DMS53 treated with DMSO at 0.1 percent for 48 hours (cell line): ENCODE measurements around the gene NUDT14.

Source experiments
- DNase-seq: peaks from one replicate; lab custom pipeline; 2025; ENCODE audit not compliant: unreplicated experiment; lab: John Stamatoyannopoulos, UW

Gene NUDT14

GRCh38 chr14:105160776-105161175 lies 20.3 kb downstream of the NUDT14 start:
- DNase-seq: no peak

DNA sequence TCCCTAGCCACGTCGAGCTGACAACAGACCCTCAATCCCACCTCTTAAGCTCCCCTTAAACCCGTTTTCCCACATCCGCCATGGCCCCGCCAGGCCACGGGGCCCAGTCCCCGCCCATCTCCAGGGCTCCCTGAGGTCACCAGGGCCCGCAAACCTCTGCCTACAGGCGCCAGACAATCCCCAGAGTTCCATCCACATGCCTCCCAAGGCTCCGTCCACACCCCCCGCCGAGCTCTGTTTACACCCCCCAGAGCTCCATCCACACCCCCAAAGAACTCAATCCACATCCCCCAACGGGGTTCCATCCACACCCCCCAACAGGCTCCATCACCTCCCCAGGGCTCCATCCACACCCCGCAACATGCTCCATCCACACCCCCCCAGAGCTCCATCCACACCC lies 21.8 kb downstream of the NUDT14 start:
- DNase-seq: no peak

DNA sequence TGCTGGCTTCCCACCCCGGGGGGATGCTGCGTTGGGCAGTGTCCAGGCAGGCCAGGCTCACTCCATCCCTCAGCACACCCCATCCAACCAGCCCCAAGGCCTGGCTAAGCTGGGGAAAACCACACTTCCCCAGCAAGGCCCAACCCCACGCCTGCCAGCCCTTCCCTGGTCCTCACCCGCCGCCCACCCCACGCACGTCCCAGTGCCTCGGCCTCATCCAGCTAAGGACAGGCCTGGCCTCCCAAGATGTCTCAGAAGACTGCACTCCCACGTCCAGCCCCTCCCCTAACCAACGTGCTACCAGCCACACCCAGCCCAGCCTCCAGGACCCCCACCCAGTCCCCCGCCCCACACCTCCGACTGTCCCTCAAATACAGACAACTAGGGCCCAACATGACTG lies 22.3 kb downstream of the NUDT14 start:
- no peak for DNase-seq

GRCh38 chr14:105157872-105158271 lies 23.2 kb downstream of the NUDT14 start:
- DNase-seq: no peak

GRCh38 chr14:105156414-105157375 lies 24.4 kb downstream of the NUDT14 start:
- DNase-seq: no peak

- DNase-seq: no peak
Measured at GRCh38 chr14:105155681-105156413, 25.3 kb downstream of the NUDT14 start.

DNA sequence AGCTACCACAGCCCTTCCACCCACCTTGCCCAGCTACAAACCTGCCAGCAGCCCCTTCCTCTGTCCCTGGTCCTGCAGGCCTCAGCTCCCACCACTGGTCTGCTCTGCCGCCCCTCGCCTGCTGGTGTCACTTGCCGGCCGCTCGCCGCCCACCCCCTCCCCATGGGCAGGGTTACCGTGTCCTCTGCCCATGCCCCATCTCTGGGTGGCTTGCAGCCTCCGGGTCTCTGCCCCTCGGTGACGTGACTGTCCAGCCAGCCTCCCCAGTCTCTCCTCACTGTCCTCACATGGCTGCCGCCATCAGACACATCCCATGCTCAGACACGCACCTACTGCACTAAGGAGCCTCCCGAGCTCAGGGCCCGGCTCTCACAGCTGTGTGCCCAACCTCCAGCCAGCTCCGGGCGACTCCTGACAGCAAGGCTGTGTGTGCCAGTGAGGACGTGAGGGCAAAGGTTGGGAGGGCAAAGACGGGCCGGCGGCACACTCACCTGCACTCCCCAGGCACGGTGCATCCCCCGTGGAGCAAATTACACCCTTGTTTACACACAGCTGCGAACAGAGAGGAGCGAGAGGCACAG lies 26.0 kb downstream of the NUDT14 start:
- DNase-seq: no peak

DNA sequence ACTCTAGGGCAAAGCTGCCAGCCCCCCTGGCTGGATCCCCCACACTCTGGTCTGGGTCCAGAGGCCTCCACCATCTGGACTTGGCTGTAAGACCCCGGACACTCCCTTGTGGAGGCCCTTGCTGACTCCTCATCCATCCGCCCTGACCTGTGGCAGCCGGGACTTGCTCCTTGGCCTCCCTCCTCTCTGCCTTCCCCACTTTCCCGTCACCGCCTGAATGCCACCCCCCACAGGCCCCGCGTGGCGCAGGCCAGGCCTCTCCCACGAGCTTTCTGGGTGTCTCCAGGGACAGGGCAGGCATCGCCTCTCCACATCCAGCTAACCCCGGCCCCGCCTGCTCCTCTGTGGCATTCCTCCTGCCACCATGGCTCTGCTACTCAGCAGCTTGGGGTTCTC lies 26.6 kb downstream of the NUDT14 start:
- DNase-seq: no peak

DNA sequence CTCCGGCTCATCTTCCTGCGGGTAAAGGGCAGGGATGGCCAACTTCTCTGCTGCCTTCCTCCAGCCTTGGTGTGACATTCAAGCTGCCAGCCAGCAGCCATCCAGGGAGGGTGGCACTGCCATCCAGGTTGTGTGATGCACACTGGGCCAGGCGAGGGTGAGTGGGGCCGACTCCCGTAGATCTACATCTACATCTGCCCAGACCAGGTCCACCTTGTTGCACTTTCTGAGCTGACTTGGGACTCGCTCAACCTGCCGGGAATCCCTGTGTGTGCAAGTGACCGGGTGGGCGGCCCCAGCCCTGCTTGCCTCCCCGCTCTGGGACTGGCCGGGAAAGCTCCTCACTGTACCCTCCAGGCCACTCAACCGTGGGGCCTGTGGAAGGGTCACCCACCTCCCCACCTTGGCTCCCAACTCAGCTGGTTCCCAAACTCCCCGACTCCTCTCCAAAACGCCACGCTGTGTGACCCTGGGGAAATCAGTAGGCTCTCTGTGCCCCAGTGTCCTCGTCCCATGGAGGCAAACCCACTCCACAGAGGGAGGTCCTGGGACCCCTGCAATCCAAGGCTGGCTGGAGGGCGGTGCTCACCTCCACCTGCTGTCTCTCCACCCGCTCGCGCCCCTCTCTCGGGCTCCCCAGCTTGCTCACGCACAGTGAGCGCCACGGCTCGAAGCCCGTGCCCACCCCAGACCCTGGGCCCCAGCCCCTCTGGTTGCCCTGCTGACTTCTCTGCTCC lies 27.2 kb downstream of the NUDT14 start:
- no peak for DNase-seq

DNA sequence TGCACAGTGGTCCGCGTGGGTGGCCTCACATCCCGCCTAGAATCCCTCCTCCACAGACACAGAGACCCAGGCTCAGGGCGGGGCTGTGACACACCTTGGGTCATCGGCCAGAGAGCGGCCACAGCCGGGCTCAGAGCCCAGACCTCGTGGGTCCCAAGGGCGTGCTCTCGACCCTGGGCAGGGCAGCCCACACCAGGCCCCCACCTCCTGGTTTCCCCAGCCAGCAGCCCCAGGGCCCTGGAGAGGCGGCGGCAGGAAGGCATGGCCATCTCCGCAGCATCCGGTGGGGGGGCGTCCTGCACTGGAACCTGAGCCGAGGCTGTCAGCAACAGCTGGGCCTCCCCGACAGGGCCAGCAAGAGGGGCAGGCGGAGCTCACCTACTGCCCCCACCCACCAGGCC lies 27.8 kb downstream of the NUDT14 start:
- DNase-seq: no peak

DNA sequence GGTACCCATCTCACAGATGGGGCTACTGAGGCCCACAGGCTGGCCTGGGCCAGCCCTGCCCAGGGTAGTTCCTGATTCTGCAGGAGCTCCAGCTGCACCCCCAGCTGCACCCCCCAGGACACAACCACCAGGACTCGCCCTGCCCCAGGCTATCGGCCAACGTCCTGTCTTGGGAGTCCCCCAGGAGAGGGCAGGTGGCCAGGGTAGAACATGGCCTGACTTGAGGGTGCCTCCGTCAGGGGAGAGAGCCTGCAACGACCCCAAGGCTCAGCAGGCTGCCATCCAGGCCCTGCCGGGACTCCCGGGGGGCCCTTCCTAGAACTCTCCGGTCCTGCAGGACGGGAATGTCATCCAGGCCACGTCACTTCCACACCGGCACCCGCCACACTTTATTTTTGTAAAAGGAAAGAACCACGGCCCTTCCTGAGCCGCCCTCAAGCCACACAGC lies 28.3 kb downstream of the NUDT14 start:
- no peak for DNase-seq

DNA sequence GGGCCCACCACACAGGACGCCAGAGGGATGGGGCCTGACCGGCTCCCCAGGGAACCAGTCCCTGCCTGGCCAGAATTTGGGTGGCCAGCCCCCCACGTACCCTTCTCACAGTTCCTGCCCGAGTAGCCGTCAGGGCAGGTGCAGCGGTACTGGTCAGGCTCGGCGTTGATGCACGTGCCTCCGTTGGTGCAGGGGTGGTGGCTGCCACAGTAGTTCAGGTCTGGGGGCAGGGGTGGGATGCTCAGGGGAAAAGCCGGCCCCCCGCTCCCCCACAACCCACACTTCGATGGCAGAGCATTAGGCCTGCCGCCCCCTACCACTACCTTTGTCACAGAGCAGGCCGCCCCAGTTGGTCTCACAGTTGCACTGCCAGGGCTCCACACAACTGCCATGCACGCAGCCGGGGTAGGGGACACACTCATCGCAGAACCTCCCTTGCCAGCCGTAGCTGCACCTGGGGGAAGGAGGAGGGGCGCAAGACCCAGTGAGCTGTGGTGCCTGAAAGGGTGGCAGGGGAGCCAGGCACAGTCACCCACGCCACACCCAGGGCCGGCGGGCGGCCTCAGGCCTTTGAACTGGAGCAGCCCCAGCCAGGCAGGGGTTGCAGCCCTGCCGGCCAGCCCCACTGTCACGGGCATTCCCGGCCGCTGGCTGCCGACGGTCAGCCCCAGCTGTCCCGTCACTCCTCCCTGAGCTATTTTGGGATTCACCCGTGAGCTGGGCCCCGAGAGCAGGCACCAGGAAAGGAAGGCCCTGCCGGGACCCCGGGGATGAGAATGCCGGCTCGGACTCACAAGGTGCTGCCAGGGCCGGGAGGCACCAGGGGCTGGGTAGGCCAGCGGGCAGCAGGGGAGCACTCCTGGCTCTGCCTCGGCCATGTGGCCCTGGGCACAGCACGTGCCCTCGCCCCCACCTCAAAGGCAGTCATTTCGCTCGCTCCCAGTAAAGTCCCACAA lies 29.0 kb downstream of the NUDT14 start:
- no peak for DNase-seq

DNA sequence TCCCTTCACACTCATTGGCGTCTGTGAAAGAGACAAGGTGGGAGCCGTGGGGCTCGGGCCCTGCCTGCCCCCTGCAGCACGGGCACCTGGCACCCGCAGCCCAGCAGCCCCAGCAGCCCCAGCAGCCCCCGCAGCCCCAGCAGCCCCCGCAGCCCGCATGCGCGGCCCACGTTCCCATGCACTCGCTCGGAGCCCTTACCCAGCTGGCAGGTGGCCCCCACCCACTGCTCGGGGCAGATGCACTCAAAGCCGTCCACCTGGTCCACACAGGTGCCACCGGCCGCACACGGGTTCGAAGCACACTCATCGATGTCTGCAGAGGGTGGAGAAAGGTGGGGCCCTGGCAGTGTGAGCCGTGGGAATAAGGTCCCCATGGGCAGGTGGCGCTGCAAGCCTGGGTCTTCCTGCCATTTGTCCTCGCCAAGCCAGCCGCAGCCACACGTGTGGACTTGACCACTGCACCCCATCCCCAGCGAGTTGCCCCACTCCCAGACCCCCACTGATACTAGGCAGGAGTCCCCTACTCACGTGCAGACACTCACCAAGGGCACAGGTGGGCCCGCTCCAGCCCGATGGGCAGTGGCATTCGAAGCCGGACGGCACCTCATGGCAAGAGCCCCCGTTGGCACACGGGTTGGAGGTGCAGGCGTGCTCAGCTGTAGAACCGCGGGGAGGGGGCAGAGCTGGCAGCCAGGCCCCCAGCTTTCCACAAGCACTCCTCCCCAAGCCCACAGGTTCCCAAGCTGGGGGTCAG lies 29.9 kb downstream of the NUDT14 start:
- no peak for DNase-seq

DNA sequence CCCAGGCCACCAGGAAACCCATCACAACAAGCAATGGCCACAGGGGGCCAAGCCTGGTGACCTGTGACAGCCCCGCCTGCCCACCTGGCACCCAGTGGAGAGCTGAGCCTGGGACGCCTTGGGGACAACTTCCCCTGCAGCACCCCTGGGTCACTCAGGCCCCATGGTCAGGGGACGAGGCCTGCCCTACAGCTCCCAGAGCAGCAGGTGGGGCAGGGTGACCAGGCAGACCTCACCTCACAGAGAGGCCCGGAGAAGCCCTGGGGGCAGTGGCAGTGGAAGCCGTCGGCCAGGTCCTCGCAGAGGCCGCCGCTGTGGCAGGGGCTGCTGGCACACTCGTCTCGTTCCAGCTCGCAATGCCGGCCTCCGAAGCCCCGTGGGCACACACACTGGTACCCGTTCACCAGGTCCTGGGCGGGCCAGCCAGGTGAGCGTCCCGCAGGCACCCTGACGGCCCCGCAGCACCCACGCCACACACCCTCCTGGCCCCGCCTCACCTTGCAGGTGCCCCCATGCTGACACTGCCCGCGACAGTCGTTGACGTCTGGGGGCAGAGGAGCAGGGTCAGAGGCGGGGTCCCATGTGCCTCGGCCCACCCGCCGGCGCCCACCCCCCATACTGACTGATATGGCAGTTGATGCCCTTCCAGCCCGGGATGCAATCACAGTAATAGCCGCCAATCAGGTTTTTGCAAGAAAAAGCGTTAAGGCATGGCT lies 30.6 kb downstream of the NUDT14 start:
- no peak for DNase-seq

DNA sequence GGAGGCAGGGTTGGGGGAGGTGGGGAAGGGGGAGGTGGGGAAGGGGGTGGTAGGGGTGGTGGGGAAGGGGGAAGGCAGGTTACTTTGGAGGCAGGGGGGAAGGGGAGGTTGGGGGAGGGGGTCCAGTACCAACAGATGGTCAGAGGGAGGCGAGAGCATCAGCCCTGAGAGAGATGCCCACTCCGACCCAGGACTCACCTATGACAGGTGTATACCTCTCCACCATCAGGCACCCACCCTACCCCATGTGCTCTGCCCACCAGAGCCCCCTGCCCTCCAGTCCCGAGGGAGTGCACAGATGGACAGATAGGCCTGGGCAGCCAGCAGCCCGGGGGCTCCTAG lies 31.1 kb downstream of the NUDT14 start:
- DNase-seq: no peak

DNA sequence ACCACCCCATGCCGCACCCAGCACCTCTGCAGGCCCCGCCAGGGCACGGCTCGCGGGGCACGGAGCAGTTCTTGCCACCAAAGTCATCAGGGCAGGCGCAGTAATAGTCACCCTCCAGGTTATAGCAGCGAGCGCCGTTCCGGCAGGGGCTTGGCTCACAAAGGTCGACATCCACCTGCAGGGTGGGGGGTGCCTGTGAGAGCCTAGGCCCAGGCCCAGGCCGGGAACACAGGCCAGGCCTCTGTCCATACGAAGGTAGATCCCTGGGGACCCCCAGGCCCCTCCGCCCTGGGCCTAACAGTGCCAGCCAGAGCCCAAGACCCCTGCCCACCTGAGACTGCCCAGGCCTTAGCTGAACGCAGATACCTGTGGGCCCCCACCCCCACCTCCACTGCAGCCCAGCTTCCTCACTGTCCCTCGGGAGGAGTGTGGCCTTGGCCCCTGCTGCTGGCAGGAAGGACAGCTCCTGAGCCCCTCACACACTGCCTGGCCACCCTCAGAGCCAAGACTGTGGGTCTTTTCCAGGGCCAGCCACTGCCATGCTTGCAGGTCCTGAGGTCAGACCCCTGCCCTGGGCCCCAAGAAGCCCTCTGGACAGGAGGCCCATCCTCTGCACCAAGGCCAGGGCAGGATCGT lies 31.8 kb downstream of the NUDT14 start:
- DNase-seq: no peak

DNA sequence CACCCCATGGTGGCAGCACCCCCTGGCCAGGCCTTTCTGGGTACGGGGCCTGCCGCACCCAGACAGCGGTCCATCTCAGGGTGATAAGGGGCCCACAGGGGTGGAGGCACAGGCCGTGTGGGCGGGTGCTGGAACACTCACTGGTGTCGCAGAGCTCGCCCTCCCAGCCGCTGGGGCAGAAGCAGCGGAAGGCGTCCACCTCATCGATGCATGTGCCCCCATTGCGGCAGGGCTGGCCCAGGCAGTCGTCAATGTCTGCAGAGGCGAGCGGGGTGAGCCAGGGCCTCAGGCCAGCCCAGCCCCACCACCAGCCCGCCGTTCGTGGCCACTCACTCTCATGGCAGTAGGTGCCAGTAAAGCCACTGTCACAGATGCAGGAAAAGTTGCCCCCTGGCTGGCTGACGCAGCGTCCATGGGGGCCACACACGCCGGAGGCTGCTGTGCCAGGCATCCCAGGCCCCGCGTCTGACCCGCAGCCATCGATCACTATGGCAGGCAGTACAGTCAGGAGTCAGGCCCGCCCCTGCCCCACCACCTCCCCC lies 32.4 kb downstream of the NUDT14 start:
- no peak for DNase-seq
